Measurements from ENCODE around the gene PAK2. TPM values are rescaled to one million over a fixed set of nuclear protein-coding genes. Genes with fewer than 3 reads are reported as not detected.
"Not testable (repeated sequence)": the region's sequence is repeated elsewhere in the genome, so short reads cannot be mapped to it uniquely, and the experiment has no call there.

PAK2 gene
- total RNA-seq, 2 donors from 2014 or later, result 41.7 to 47.0 TPM

DNA sequence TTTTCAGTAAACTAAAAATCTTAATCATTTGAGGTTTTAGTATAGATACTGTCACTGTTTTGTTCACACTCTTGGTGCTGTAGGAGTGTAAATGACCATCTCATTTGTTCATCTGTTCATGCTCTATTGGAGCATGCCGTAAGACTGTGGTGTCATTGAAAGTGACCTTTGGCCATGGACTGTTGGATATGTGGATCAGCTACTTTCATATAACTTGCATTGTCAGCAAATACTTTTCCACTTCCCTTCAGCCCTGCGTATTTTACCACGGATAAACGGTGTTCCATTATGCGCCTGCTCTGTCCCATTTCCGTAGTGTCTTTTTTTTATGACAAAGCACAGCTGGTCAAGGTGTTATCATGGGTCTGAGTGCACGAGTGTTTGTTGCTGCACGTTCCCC lies 95.4 kb downstream of the PAK2 start:
- Histone ChIP-seq H3K9me3 (no peaks in the 10 kb centered on the region), H3K27me3 (replicated peaks; ENCODE audit: insufficient read depth) (no peaks in the 10 kb centered on the region), H3K36me3 (no peaks in the 10 kb centered on the region), H3K4me1 (ENCODE audit: control insufficient read depth in 1 of 2, low read depth in 2 of 2) (no peaks in the 10 kb centered on the region), H3K4me3 (no peak overlapping the region), H3K27ac (no peak overlapping the region)
- no peak for TF ChIP-seq CTCF (IDR thresholded peaks at IDR 0.05)
- DNase-seq (ENCODE audit: low spot score), result no peak
- no peak for ATAC-seq (ENCODE audit: insufficient number of reproducible peaks, low FRiP score, low read depth)

GRCh38 chr3:196836626-196837025 lies 97.0 kb downstream of the PAK2 start:
- not testable (repeated sequence) for H3K36me3 ChIP-seq; ATAC-seq (ENCODE audit: insufficient number of reproducible peaks, low FRiP score, low read depth); H3K9me3 ChIP-seq; H3K4me3 ChIP-seq; DNase-seq (ENCODE audit: low spot score); H3K27me3 ChIP-seq (replicated peaks; ENCODE audit: insufficient read depth); H3K4me1 ChIP-seq (ENCODE audit: control insufficient read depth in 1 of 2, low read depth in 2 of 2); H3K27ac ChIP-seq

GRCh38 chr3:196837819-196838420 lies 98.3 kb downstream of the PAK2 start:
- Histone ChIP-seq H3K36me3 (no peaks in the 10 kb centered on the region), H3K27ac (no peak overlapping the region), H3K4me3 (no peak overlapping the region), H3K27me3 (replicated peaks; ENCODE audit: insufficient read depth) (no peaks in the 10 kb centered on the region), H3K4me1 (ENCODE audit: control insufficient read depth in 1 of 2, low read depth in 2 of 2) (no peaks in the 10 kb centered on the region), H3K9me3 (no peaks in the 10 kb centered on the region)
- ATAC-seq (ENCODE audit: insufficient number of reproducible peaks, low FRiP score, low read depth) (no peak), DNase-seq (ENCODE audit: low spot score) (no peak)
- peak; percentile 61 for TF ChIP-seq CTCF (IDR thresholded peaks at IDR 0.05)

DNA sequence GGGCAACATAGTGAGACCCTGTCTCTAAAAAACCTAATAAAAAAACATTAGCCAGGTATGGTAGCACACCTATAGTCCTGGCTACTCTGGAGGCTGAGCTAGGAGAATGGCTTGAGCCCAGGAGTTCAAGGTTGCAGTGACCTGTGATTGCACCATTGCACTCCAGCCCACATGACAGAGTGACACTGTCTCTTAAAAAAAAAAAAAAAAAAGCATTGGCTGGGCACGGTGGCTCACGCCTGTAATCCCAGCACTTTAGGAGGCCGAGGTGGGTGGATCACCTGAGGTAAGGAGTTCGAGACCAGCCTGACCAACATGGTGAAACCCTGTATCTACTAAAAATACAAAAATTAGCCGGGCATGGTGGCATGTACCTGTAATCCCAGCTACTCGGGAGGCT lies 99.7 kb downstream of the PAK2 start:
- not testable (repeated sequence) for DNase-seq (ENCODE audit: low spot score)

GRCh38 chr3:196842567-196843434 lies 103.1 kb downstream of the PAK2 start:
- Histone ChIP-seq H3K36me3 (no peaks in the 10 kb centered on the region), H3K27ac (no peak overlapping the region), H3K9me3 (no peaks in the 10 kb centered on the region), H3K4me1 (ENCODE audit: control insufficient read depth in 1 of 2, low read depth in 2 of 2) (no peaks in the 10 kb centered on the region), H3K4me3 (no peak overlapping the region), H3K27me3 (replicated peaks; ENCODE audit: insufficient read depth) (no peaks in the 10 kb centered on the region)
- no peak for ATAC-seq (ENCODE audit: insufficient number of reproducible peaks, low FRiP score, low read depth)
- DNase-seq (ENCODE audit: low spot score), result no peak
- TF ChIP-seq CTCF (IDR thresholded peaks at IDR 0.05), result no peak

More for the DNA sequence above, 99.7 kb downstream of the PAK2 start:
- H3K36me3 ChIP-seq; H3K4me1 ChIP-seq (ENCODE audit: control insufficient read depth in 1 of 2, low read depth in 2 of 2); H3K4me3 ChIP-seq; H3K9me3 ChIP-seq; H3K27me3 ChIP-seq (replicated peaks; ENCODE audit: insufficient read depth); ATAC-seq (ENCODE audit: insufficient number of reproducible peaks, low FRiP score, low read depth); H3K27ac ChIP-seq: not testable (repeated sequence)

DNA sequence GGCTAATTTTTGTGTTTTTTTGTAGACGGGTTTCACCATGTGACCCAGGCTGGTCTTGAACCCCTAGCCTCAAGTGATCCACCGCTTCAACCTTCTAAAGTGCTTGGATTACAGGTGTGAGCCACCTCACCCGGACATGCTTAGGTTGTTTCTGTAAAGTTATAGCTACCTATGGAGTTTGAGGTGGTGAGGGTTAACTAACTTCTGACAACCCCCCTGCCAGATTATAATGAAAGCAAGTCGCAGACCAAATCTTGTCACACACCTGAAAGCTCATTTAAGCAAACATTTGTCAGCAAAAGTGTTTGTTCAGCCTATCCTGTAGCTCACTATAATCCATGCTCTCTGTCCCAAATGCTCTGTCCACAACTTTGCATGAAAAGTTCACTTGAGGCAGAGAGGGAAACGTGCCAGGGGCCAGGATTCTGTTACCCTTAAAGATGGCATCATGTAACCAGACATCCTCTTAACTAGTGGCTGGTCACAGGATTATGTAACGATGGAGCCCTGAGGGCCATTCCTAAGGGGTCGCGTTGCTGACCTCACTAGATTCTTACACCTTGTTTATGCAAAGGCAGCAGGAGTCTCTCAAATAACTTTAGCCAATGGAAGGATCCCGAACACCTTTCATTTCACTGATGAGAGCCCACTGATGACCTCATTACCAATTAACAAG lies 103.9 kb downstream of the PAK2 start:
- no peaks in the 10 kb centered on the region for H3K9me3 ChIP-seq
- no peaks in the 10 kb centered on the region for H3K36me3 ChIP-seq
- H3K4me1 ChIP-seq (ENCODE audit: control insufficient read depth in 1 of 2, low read depth in 2 of 2), result no peaks in the 10 kb centered on the region
- ATAC-seq (ENCODE audit: insufficient number of reproducible peaks, low FRiP score, low read depth) (no peak), DNase-seq (ENCODE audit: low spot score) (no peak)
- no peaks in the 10 kb centered on the region for H3K27me3 ChIP-seq (replicated peaks; ENCODE audit: insufficient read depth)
- no peak overlapping the region for H3K27ac ChIP-seq
- TF ChIP-seq CTCF (IDR thresholded peaks at IDR 0.05), result no peak
- H3K4me3 ChIP-seq, result no peak overlapping the region

DNA sequence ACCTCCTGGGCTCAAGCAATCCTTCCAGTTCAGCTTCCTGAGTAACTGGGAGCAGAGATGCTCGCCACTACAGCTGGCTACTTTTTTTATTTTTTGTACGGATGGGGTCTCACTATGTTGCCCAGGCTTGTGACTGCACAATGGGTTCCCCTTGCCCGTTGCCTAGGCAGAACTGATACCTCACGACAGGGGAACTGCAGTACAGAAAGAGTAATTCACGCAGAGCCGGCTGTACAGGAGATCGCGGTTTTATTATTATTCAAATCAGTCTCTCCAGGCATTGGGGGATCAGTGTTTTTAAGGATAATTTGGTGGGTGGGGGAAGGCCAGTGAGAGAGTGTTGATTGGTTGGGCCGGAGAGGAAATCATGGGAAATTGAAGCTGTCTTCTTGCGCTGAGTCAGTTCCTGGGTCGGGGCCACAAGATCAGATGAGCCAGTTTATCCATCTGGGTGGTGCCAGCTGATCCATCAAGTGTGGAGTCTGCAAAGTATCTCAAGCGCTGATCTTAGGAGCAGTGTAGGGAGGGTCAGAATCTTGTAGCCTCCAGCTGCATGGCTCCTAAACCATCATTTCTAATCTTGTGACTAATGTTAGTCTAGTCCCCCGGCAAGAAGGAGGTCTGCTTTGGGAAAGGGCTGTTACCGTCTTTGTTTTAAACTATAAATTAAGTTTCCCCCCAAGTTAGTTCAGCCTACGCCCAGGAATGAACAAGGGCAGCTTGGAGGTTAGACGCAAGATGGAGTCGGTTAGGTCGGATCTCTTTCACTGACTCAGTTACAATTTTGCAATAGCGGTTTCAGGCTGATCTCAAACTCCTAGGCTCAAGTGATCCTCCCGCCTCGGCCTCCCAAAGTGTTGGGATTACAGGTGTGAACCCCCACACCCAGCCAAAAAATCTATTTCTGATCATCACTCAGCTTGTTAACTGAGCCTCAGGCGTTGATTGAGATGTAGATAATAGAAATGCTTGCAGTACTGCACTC lies 104.9 kb downstream of the PAK2 start:
- not testable (repeated sequence) for DNase-seq (ENCODE audit: low spot score); ATAC-seq (ENCODE audit: insufficient number of reproducible peaks, low FRiP score, low read depth); H3K27ac ChIP-seq; H3K4me3 ChIP-seq; H3K27me3 ChIP-seq (replicated peaks; ENCODE audit: insufficient read depth); H3K9me3 ChIP-seq; H3K36me3 ChIP-seq; H3K4me1 ChIP-seq (ENCODE audit: control insufficient read depth in 1 of 2, low read depth in 2 of 2)

- not testable (repeated sequence) for H3K27ac ChIP-seq; ATAC-seq (ENCODE audit: insufficient number of reproducible peaks, low FRiP score, low read depth); H3K4me1 ChIP-seq (ENCODE audit: control insufficient read depth in 1 of 2, low read depth in 2 of 2); H3K36me3 ChIP-seq; H3K4me3 ChIP-seq; H3K9me3 ChIP-seq; H3K27me3 ChIP-seq (replicated peaks; ENCODE audit: insufficient read depth); DNase-seq (ENCODE audit: low spot score)
Observed at GRCh38 chr3:196848375-196848774, 108.7 kb downstream of the PAK2 start.

Measured in thoracic aorta (tissue), 2 donors.